HG02642 (cell line): Measurements from ENCODE around the gene CUX1.
A peak's percentile ranks its signal among the peaks of the same experiment; 100 is the strongest.

Source experiments
- ATAC-seq: cut with Tn5 transposase; IDR thresholded peaks from one replicate; pipeline ENCODE4 v1.9.1; 2021; ENCODE audit warnings: mild to moderate bottlenecking; ENCODE audit not compliant: unreplicated experiment, poor library complexity

CUX1 gene

GRCh38 chr7:101943889-101944600, 126.6 kb downstream of the CUX1 start:
- ATAC-seq, result no peak

DNA sequence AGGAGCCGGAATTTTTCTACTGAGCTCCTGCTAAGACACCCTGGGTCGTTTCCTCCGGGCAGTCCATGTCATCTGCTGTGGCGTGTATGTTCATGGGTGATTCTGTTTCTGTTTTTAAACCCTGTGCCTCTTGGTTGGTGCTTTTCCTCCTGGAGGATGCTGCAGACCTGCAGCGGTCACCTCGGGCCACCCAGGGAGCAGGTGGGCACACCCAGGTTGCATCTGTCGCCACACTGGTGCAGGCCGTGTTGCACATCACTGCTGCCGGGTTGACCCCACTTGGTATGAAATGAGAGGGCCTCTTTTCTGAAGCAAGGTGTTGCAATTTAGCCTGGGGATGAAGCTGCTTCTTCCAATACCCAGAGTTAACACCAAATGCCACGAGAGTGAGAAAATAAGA, 127.2 kb downstream of the CUX1 start:
- ATAC-seq, result no peak

GRCh38 chr7:101945034-101945758, 127.8 kb downstream of the CUX1 start:
- ATAC-seq, result no peak

- no peak for ATAC-seq
These were observed 130.5 kb downstream of the CUX1 start for GRCh38 chr7:101947899-101948298.

GRCh38 chr7:101948650-101949049, 131.2 kb downstream of the CUX1 start:
- ATAC-seq, result no peak

DNA sequence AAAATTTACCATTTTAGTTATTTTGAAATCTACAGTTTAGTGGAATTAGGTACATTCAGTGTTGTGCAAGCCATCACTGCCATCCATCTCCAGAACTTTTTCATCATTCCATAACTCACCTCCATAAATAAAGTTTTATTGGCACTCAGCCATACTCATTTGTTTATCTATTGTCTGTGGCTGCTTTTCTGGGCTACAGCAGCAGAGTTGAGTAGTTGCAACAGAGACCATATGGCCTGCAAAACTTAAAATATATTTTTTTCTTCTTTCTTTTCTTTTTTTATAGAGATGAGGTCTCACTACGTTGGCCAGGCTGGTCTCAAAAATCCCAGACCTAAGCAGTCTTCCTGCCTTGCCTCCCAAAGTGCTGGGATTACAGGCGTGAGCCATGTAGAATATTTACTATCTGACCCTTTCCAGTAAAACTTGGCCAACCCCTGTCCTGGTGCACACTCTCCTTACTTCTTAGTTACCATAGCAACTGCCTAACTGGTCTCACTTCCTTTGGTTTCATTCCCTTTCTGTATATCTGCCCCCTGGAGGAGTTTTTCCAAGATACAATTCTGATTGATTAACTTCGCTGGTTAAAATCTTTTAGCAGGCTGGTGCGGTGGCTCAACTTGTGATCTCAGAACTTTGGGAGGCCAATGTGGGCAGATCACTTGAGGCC, 133.2 kb downstream of the CUX1 start:
- ATAC-seq, result no peak

- no peak for ATAC-seq
These were observed 134.3 kb downstream of the CUX1 start for GRCh38 chr7:101951757-101952156.

DNA sequence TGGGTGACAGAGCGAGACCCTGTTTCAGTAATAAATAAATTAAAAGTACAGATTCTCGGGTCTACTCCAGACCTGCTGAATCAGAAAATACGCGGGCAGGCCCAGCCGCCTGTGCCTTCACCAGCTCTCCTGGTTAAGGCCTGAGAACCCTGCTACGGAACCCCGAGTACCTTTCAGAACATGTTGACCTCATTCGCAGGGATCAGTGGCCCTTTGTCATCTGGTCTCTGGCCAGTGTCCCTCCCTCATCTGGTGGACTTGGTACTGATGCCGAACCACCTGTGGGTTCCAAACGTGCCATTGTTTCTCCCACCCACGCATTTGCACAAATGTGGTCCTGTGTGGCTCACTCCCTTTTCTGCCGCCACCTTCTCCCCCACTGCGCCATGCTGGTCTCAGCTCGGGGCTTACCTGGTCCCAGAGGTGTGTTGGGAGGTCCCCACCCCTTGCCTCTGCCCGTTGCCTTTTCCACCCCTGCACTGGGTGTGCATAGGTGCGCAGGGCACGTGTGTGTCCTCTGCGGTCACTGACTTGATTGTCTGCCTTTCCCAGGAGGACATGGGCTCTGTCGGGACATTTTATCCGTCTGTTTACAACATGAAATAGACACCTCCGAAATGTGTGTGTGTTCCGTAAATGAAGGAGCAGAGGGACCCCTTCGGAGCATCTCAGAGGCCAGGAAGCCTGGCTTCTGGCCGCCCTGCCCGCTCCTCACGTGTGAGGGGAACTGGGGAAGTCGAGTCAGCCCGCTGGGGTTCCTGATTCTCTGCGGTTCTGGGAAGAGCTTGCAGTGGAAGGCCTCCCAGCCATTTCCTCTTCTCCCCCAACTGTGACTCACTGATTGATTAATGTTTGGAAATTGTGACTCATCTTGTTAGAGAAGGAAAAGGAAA, 135.2 kb downstream of the CUX1 start:
- ATAC-seq, result no peak

GRCh38 chr7:101953248-101953819, 135.9 kb downstream of the CUX1 start:
- peak; percentile 39 for ATAC-seq

DNA sequence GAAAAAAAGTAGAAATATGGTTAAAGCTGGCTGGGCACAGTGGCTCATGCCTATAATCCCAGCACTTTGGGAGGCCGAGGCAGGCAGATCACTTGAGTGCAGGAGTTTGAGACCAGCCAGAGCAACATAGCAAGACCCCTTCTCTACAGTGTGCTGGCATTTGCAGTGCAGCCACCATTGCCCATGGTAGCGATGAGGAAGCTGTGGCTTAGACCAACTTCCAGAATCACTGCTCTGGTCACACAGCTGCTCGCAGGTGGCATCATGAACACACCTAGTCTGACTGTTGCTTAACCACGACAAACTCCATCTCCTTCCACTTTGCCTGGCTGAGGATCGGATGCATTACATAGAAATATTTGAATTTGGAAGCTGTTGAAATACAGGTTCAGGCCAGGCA, 137.1 kb downstream of the CUX1 start:
- no peak for ATAC-seq

GRCh38 chr7:101956130-101956529, 138.7 kb downstream of the CUX1 start:
- ATAC-seq, result no peak

DNA sequence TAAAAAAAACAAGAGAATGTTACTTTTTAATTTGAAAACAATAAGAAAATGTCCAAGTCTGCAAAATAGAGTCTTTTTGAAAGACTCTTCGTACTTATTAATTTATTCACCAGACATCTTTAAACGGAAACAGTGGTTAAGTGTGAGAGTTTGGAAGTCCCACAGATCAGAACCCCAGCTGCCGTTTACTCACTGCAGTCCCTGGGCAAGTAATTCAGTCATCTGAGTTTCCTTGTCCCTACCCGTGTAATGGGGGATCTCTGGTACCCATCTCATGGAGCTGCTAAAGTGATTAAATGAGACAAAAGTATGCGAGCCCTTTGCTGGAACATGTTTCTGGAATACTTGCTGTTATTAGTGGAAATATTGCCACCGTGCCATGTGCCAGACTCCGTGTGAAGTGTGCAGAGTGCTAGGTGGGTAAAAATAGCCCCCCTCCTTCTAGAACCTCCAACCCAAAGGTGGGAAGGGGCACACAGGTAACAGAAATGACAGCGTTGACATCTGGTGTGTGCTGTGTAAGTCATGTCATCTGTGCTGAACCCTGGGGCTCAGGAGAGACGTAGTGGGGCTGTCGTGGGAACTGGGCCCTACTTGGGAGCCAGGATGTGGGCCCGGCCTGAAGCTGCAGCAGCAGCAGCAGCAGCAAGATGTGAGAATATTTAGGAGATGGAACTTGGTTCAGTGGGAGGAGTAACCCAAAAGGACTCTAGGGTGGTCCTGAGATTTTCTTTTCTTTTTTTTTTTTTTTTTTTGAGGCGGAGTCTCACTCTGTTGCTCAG, 140.5 kb downstream of the CUX1 start:
- no peak for ATAC-seq

GRCh38 chr7:101959342-101959741, 141.9 kb downstream of the CUX1 start:
- no peak for ATAC-seq

- no peak for ATAC-seq
These were observed 142.4 kb downstream of the CUX1 start for GRCh38 chr7:101959829-101960228.

DNA sequence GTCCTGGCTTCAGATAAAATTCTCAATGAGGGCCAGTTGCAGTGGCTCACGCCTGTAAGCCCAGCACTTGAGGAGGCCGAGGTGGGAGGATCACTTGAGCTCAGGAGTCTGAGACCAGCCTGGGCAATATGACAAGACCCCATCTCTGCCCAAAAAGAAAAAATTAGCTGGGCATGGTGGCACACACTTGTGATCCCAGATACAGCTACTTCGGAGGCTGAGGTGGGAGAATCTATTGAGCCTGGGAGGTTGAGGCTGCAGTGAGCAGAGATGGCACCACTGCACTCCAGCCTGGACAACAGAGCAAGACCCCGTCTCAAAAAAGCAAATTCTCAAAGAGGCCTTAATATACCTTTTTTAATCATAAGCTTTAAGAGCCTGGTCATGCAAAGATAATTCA, 142.9 kb downstream of the CUX1 start:
- ATAC-seq, result no peak

DNA sequence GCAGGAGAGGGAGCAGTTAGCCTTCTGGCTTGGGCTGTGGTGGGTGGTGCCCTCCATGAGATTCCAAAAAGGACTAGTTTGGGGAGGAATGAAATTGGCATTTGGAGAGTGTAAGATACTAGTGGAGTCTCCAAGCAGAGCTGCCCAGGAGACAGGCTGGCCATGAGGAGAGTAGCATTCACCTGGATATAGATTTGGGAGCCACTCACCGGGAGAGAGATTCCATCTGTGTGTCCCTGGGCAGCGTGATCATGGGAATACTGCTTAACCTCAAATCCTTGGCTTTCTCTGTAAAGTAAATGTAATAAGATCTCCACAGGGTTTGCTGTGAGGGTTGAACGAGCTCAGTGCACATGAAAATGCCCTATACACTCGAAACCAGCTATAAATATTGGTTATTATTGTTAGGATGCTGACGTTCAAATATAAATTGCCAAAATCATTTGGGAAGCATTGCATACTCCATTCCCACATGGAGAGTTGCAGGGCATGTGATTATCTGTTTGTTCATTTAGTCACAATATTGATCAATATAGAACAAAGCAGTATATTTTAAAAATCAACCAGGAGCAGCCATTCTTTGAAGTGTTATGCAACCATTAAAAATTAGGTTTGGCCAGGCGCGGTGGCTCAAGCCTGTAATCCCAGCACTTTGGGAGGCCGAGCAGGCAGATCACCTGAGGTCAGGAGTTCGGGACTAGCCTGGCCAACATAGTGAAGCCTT, 143.7 kb downstream of the CUX1 start:
- ATAC-seq, result no peak

GRCh38 chr7:101961811-101962210, 144.4 kb downstream of the CUX1 start:
- ATAC-seq, result no peak

DNA sequence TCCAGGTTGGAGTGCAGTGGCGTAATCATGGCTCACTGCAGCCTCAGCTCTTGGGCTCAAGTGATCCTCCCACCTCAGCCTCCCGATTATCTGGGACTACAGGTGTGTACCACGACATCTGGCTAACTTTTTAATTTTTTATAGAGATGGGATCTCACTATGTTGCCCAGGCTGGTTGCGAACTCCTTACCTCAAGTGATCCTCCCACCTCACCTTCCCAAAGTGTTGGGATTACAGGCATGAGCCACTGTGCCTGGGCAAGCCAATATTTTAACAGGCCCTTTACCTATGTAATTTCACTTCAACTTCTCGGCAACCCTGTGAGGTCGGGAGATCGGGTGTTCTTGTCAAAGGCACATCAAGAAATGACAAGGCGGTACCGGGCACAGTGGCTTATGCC, 146.3 kb downstream of the CUX1 start:
- ATAC-seq, result no peak
